Activated naive CD8-positive, alpha-beta T cell (primary cell): ENCODE measurements around the gene NDST1.

Experiments used
- H3K27ac Mint-ChIP-seq: one replicate; pipeline ENCODE4 v1.8.0; 2021; ENCODE audit warnings: mixed read lengths
- H3K27me3 Mint-ChIP-seq: one replicate; pipeline ENCODE4 v1.8.0; 2021; ENCODE audit warnings: mixed read lengths
- H3K36me3 Mint-ChIP-seq: one replicate; pipeline ENCODE4 v1.8.0; 2021; ENCODE audit warnings: mixed read lengths
- H3K4me1 Mint-ChIP-seq: one replicate; pipeline ENCODE4 v1.8.0; 2021; ENCODE audit warnings: low read depth, mixed read lengths
- H3K4me3 Mint-ChIP-seq: one replicate; pipeline ENCODE4 v1.8.0; 2021; ENCODE audit warnings: mild to moderate bottlenecking, mixed read lengths
- H3K9me3 Mint-ChIP-seq: one replicate; pipeline ENCODE4 v1.8.0; 2021; ENCODE audit warnings: low read depth, mixed read lengths

Gene NDST1

DNA sequence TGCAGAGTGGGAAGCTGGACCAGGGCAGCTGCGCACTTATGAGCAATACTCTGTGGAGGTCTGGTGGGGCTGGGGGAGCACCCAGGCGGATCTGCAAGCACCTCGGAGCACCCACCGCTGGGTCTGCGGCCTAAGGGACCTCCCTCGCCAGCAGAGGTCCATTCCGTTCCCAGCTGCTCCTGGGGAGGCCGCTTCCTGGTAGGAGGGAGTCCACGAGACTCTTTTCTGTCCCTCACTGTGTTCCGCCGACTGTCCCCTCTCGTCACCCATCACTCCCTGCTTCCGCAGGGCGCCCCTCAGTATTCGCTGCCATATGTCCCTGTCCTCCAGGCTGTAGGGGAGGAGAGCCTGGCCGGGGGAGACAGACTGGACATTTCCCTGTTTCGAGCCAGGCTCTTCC, 45.5 kb downstream of the NDST1 start:
- Mint-ChIP-seq H3K27ac (no peak overlapping the region), H3K27me3 (no peaks in the 10 kb centered on the region), H3K4me3 (no peak overlapping the region), H3K4me1 (no peaks in the 10 kb centered on the region), H3K36me3 (no peaks in the 10 kb centered on the region), H3K9me3 (no peaks in the 10 kb centered on the region)

DNA sequence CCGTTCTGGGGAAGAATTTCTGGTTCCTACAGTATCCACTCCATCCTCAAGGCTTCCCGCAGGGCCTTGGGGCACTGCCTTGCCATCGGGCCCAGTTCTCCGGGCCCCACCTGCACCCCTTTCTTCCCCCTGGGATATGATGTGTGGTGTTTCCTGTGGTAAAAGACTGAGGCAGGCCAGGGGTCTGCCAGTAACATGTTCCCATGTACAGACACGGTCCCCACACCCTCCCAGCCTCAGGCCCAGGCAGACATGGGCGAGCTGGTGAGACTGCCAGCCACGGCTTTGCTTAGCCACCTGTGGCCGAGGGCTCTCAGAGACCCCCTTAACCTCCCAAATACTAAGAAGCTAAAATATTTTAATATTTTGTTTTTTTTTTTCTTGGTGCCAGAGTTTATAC, 46.0 kb downstream of the NDST1 start:
- Mint-ChIP-seq H3K27me3 (no peaks in the 10 kb centered on the region), H3K4me3 (no peak overlapping the region), H3K27ac (no peak overlapping the region), H3K36me3 (no peaks in the 10 kb centered on the region), H3K9me3 (no peaks in the 10 kb centered on the region), H3K4me1 (no peaks in the 10 kb centered on the region)

DNA sequence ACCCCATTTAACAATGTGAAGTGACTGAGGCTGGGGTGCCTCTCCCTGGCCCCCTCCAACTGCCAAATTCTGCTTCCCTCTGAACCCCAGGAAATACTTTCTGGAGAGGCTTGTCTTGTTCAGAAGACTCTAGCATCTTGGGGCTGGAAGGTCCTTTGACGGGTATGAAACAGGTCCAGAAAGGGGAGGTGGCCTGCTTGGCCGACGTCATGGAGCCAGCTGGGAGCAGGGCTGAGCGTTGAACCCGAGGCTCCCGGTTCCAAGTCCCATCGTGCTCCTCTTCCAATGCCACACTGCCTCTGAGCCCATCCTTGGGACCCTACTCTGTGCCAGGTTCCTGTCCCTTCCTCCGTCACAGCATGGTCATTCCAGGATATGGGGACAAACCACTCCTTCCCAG, 46.9 kb downstream of the NDST1 start:
- Mint-ChIP-seq H3K27ac (no peak overlapping the region), H3K4me3 (no peak overlapping the region), H3K36me3 (no peaks in the 10 kb centered on the region), H3K9me3 (no peaks in the 10 kb centered on the region), H3K27me3 (no peaks in the 10 kb centered on the region), H3K4me1 (no peaks in the 10 kb centered on the region)

DNA sequence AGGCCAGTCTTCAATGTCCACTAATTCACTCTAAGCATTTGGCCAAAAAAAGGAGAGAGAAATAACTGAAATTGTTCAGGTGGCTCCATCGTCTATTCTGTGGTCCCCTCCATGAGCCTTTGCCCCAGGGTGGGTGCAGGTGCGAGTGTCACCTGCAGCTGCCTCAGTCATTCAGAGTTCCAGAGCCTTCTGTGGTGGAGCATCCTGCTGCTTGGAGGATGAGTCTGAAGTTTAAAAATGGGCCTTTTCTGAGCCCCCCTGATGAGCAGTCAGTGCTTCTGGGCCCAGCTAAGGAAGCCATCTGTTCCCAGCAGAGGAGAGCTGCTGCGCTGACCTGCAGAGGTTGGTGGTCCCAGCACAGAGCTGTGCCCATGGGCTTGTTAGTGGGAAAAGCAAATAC, 48.2 kb downstream of the NDST1 start:
- no peaks in the 10 kb centered on the region for H3K4me1 Mint-ChIP-seq
- no peak overlapping the region for H3K4me3 Mint-ChIP-seq
- H3K27me3 Mint-ChIP-seq, result no peaks in the 10 kb centered on the region
- no peaks in the 10 kb centered on the region for H3K9me3 Mint-ChIP-seq
- H3K27ac Mint-ChIP-seq, result no peak overlapping the region
- no peaks in the 10 kb centered on the region for H3K36me3 Mint-ChIP-seq

DNA sequence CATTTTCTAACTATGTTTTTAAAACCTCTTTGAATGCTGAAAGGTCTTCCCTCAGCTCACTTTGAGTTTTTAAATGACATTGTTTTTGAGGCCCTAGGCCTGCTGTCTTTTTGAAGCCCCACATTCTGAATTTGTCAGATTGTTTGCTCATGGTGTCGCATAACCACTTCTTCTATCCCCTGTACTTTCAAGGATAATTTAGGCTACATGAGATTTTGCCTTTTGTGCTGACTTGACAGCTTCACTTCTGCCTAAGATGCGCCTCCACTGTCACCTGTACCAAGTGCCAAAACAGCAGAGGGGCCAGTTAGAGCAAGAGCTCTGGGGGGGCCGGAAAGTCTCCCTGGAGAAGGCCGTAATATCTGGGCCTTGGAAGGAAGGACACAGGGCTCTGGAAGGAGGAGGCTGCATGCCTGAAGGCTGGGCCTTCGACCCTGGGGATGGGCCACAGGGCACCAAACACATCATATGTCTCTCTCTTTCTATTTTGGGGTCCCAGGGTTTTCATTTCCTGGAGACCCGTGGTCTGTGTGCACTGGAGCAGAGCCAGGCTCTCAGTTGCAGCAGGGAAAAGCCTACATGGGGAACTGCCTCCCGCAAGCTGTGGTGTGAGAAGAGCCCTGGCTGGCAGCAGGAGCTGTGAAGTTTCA, 49.1 kb downstream of the NDST1 start:
- Mint-ChIP-seq H3K27ac (no peak overlapping the region), H3K9me3 (no peaks in the 10 kb centered on the region), H3K4me3 (no peak overlapping the region), H3K36me3 (no peaks in the 10 kb centered on the region), H3K27me3 (no peaks in the 10 kb centered on the region), H3K4me1 (no peaks in the 10 kb centered on the region)

DNA sequence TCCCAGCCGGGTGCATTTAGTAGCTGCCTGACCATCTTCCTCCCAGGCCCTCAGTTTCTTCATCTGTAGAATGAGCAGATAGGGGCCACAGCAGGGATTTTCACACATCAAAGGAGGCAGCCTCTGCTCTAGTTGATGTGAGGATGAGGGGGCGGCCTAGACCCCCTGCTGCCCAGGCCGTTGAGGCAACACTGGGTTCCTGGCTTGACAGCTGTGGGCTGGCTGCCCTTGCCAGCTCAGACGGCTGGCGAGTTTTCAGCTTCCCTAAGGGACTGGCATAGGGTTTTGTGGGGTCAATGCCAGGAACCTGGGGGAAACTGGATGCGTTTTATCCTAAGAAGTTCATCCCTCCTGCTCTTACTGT, 49.6 kb downstream of the NDST1 start:
- H3K27me3 Mint-ChIP-seq, result no peaks in the 10 kb centered on the region
- H3K4me1 Mint-ChIP-seq, result no peaks in the 10 kb centered on the region
- no peak overlapping the region for H3K4me3 Mint-ChIP-seq
- no peaks in the 10 kb centered on the region for H3K36me3 Mint-ChIP-seq
- H3K27ac Mint-ChIP-seq, result no peak overlapping the region
- no peaks in the 10 kb centered on the region for H3K9me3 Mint-ChIP-seq

DNA sequence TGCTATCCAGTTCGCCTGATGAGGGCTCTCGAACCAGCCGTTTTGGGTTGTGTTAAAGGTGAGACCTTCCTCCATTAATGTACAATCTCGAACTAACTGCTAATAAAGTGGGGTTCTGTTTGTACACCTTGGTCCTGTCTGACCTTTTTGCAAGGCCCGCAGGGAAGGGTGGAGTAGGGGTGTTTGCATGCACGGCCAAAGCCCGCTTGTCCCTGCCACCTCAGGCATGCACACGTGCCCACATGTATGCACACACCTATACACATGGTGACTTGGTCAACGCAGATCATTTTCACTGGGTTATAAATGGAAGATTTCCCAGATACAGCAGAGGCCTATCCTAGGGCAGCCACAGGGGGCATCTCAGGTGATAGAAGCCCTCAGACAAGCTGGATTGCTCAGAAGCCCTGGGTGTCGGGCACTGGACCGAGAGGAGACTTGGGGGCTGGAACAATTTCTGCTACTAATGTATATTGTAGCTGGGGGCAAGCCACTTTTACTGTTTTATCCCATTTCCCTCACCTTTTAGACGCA, 50.2 kb downstream of the NDST1 start:
- Mint-ChIP-seq H3K27me3 (no peaks in the 10 kb centered on the region), H3K4me1 (no peaks in the 10 kb centered on the region), H3K9me3 (no peaks in the 10 kb centered on the region), H3K36me3 (no peaks in the 10 kb centered on the region), H3K4me3 (no peak overlapping the region), H3K27ac (no peak overlapping the region)

- no peaks in the 10 kb centered on the region for H3K4me1 Mint-ChIP-seq
- no peaks in the 10 kb centered on the region for H3K36me3 Mint-ChIP-seq
- H3K4me3 Mint-ChIP-seq, result no peak overlapping the region
- H3K27me3 Mint-ChIP-seq, result no peaks in the 10 kb centered on the region
- no peak overlapping the region for H3K27ac Mint-ChIP-seq
- no peaks in the 10 kb centered on the region for H3K9me3 Mint-ChIP-seq
Measured at GRCh38 chr5:150559088-150559487, 51.2 kb downstream of the NDST1 start.

GRCh38 chr5:150559701-150560100, 51.8 kb downstream of the NDST1 start:
- H3K27ac Mint-ChIP-seq, result no peak overlapping the region
- H3K4me1 Mint-ChIP-seq, result no peaks in the 10 kb centered on the region
- H3K9me3 Mint-ChIP-seq, result no peaks in the 10 kb centered on the region
- no peak overlapping the region for H3K4me3 Mint-ChIP-seq
- no peaks in the 10 kb centered on the region for H3K27me3 Mint-ChIP-seq
- H3K36me3 Mint-ChIP-seq, result no peaks in the 10 kb centered on the region

GRCh38 chr5:150560401-150561191, 52.7 kb downstream of the NDST1 start:
- H3K27ac Mint-ChIP-seq, result no peak overlapping the region
- no peaks in the 10 kb centered on the region for H3K36me3 Mint-ChIP-seq
- no peaks in the 10 kb centered on the region for H3K27me3 Mint-ChIP-seq
- no peaks in the 10 kb centered on the region for H3K4me1 Mint-ChIP-seq
- H3K4me3 Mint-ChIP-seq, result no peak overlapping the region
- no peaks in the 10 kb centered on the region for H3K9me3 Mint-ChIP-seq

DNA sequence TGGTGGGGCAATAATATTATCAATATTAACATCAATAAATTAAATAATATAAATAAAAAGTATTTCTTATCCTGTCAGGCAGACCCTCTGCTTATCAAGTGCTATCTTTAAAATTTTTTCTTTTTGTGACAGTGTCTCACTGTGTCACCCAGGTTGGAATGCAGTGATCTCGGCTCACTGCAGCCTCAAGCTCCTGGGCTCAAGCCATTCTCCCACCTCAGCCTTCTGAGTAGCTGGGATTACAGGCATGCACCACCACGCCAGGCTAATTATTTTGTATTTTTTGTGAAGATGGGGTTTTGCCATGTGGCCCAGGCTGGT, 53.2 kb downstream of the NDST1 start:
- Mint-ChIP-seq H3K36me3 (no peaks in the 10 kb centered on the region), H3K4me1 (no peaks in the 10 kb centered on the region), H3K4me3 (no peak overlapping the region), H3K9me3 (no peaks in the 10 kb centered on the region), H3K27me3 (no peaks in the 10 kb centered on the region), H3K27ac (no peak overlapping the region)

DNA sequence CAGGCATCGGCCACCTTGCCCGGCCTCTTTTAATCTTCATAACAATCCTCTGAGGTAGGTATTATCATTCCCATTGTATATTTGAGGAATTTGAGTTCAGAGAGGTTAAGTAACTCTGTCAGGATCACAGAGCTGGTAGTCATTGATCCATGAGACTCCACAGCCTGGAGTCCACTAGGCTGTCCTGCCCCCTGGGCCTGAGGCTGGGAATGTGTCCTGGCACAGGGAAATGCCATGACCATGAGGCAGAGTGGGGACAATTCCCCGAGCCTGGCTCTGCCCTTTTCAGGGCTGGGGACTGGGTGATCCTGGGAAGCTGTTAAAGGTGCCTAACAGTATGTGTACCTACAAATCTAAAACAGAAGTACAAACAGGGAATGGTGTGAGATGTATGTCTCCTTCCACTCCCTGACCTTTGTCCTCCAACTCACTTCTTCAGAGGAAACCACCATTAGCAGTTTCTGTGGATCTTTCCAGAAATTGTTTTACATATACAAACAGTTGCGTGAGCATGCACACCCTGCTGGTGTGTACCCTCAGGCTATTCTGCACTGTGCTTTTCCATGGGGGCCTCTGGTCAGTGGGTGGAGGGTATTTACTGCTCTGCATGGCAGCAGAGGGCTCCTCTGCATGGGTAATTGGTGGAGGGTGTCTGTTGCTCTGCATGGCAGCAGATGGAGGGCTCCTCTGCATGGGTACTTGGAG, 53.8 kb downstream of the NDST1 start:
- Mint-ChIP-seq H3K4me1 (no peaks in the 10 kb centered on the region), H3K4me3 (no peak overlapping the region), H3K27me3 (no peaks in the 10 kb centered on the region), H3K27ac (no peak overlapping the region), H3K9me3 (no peaks in the 10 kb centered on the region), H3K36me3 (no peaks in the 10 kb centered on the region)

- Mint-ChIP-seq H3K27me3 (no peaks in the 10 kb centered on the region), H3K36me3 (no peaks in the 10 kb centered on the region), H3K27ac (no peak overlapping the region), H3K4me3 (no peak overlapping the region), H3K4me1 (no peaks in the 10 kb centered on the region), H3K9me3 (no peaks in the 10 kb centered on the region)
Measured at GRCh38 chr5:150562832-150563231, 54.9 kb downstream of the NDST1 start.

- Mint-ChIP-seq H3K4me3 (no peak overlapping the region), H3K4me1 (no peaks in the 10 kb centered on the region), H3K27ac (no peak overlapping the region), H3K27me3 (no peaks in the 10 kb centered on the region), H3K9me3 (no peaks in the 10 kb centered on the region), H3K36me3 (no peaks in the 10 kb centered on the region)
Measured at GRCh38 chr5:150565868-150566267, 57.9 kb downstream of the NDST1 start.

- Mint-ChIP-seq H3K9me3 (no peaks in the 10 kb centered on the region), H3K4me3 (no peak overlapping the region), H3K27ac (no peak overlapping the region), H3K36me3 (no peaks in the 10 kb centered on the region), H3K27me3 (no peaks in the 10 kb centered on the region), H3K4me1 (no peaks in the 10 kb centered on the region)
Measured at GRCh38 chr5:150567031-150567717, 59.2 kb downstream of the NDST1 start.
